Fibroblast of skin of back (primary cell): ENCODE data around the gene TGM2.

Experiments
- DNase-seq: peaks from one replicate; pipeline ENCODE4 v3.0.0-alpha.2; 2013

Gene TGM2

GRCh38 chr20:38143646-38144554 lies 21.2 kb downstream of the TGM2 start:
- DNase-seq: peak; percentile 93

GRCh38 chr20:38143238-38143645 lies 21.8 kb downstream of the TGM2 start:
- DNase-seq: no peak

- no peak for DNase-seq
These were observed 23.1 kb downstream of the TGM2 start for GRCh38 chr20:38141889-38142494.

- no peak for DNase-seq
These were observed 23.7 kb downstream of the TGM2 start for GRCh38 chr20:38141204-38141888.

GRCh38 chr20:38139977-38140753 lies 24.9 kb downstream of the TGM2 start:
- DNase-seq: peak; percentile 52

- no peak for DNase-seq
These were observed 25.7 kb downstream of the TGM2 start for GRCh38 chr20:38139156-38139912.

- DNase-seq: no peak
These were observed 26.8 kb downstream of the TGM2 start for GRCh38 chr20:38138086-38138778.

- DNase-seq: no peak
These were observed 27.5 kb downstream of the TGM2 start for GRCh38 chr20:38137441-38138037.

GRCh38 chr20:38136421-38137245 lies 28.4 kb downstream of the TGM2 start:
- no peak for DNase-seq

- DNase-seq: no peak
These were observed 29.2 kb downstream of the TGM2 start for GRCh38 chr20:38135651-38136420.

- no peak for DNase-seq
These were observed 29.8 kb downstream of the TGM2 start for GRCh38 chr20:38135271-38135650.

GRCh38 chr20:38134427-38135270 lies 30.4 kb downstream of the TGM2 start:
- peak; percentile 83 for DNase-seq

- DNase-seq: no peak
These were observed 31.2 kb downstream of the TGM2 start for GRCh38 chr20:38133680-38134426.

- DNase-seq: no peak
These were observed 32.1 kb downstream of the TGM2 start for GRCh38 chr20:38132910-38133501.

GRCh38 chr20:38132156-38132909 lies 32.7 kb downstream of the TGM2 start:
- no peak for DNase-seq

GRCh38 chr20:38131588-38132121 lies 33.4 kb downstream of the TGM2 start:
- no peak for DNase-seq
